GM12878 (cell line): ENCODE results near the gene AMBRA1. TPM values are rescaled to one million over a fixed set of nuclear protein-coding genes. Genes with fewer than 3 reads are reported as not detected.

Experiments used
- ATAC-seq: fragments of 200-7000 bp; cut with Tn5 transposase; 3 replicates; pipeline ENCODE4 v1.9.1; 2020; ENCODE audit warnings: mild to moderate bottlenecking, moderate library complexity
- BruUV-seq: library from RNA; stranded (reverse); fragments of 400-500 nt; replicated peaks from 2 replicates; lab custom pipeline; 2021; lab: Mats Ljungman, UMichigan
- CTCF ChIA-PET: fragments of 300-600 bp; sonication (Branson Sonifier 250); formaldehyde crosslinking; extraction: SDS; loops from one replicate; lab custom pipeline; 2021; ENCODE audit warnings: inconsistent platforms; lab: Yijun Ruan, JAX
- POLR2A ChIA-PET: fragments of 350-600 bp; formaldehyde crosslinking; extraction: SDS; loops from one replicate; lab custom pipeline; 2021; ENCODE audit warnings: inconsistent platforms; lab: Charles Lee
- RAD21 ChIA-PET: fragments of 300-600 bp; sonication (Branson Sonifier 250); formaldehyde crosslinking; loops from one replicate; lab custom pipeline; 2023; ENCODE audit warnings: antibody characterized with exemption; ENCODE audit not compliant: unreplicated experiment; lab: Charles Lee
- SMC1A ChIA-PET: fragments of 300-600 bp; sonication (Branson Sonifier 250); formaldehyde crosslinking; loops from one replicate; lab custom pipeline; 2023; ENCODE audit not compliant: unreplicated experiment, uncharacterized antibody; lab: Charles Lee
- DNase-seq: peaks from one replicate; pipeline ENCODE4 v3.0.0-alpha.2; 2011; ENCODE audit warnings: low read depth, low spot score
- FAIRE-seq: peaks from 3 replicates; lab custom pipeline; 2011; peaks lifted over from hg19 to GRCh38; lab: Jason Lieb, UNC
- H2AFZ ChIP-seq: 2 replicates; pipeline ENCODE4 v1.6.0; 2011; ENCODE audit warnings: low read depth, low read length, control low read depth; ENCODE audit not compliant: control insufficient read depth
- H3K27ac ChIP-seq: 2 replicates; pipeline ENCODE4 v1.5.1; 2011; ENCODE audit warnings: control low read depth; ENCODE audit not compliant: control insufficient read depth, insufficient read depth
- H3K27me3 ChIP-seq, 2 experiments: replicated peaks in 1 of 2; 2 replicates each; pipeline versions ENCODE4 v1.6.0 to v1.6.1; 2011; ENCODE audit warnings: low read length in 1 of 2; ENCODE audit not compliant: control insufficient read depth in 2 of 2, insufficient read depth in 2 of 2
- H3K36me3 ChIP-seq, 2 experiments: 2 replicates each; pipeline ENCODE4 v1.5.1; 2011; ENCODE audit warnings: low read length in 1 of 2; ENCODE audit not compliant: control insufficient read depth in 2 of 2, insufficient read depth in 2 of 2
- H3K4me1 ChIP-seq: 2 replicates; pipeline ENCODE4 v1.6.1; 2011; ENCODE audit warnings: mild to moderate bottlenecking, low read length, moderate library complexity, mixed read lengths; ENCODE audit not compliant: control insufficient read depth, insufficient read depth
- H3K4me2 ChIP-seq: 2 replicates; pipeline ENCODE4 v1.6.0; 2011; ENCODE audit warnings: control low read depth; ENCODE audit not compliant: control insufficient read depth, insufficient read depth
- H3K4me3 ChIP-seq: fragments of 200-600 bp; sonication (generic); 2 replicates; pipeline ENCODE4 v1.5.1; 2016
- H3K79me2 ChIP-seq: 2 replicates; pipeline ENCODE4 v1.6.0; 2011; ENCODE audit warnings: low read length; ENCODE audit not compliant: control insufficient read depth, insufficient read depth
- H3K9ac ChIP-seq: 2 replicates; pipeline ENCODE4 v1.8.0; 2011; ENCODE audit warnings: low read length, control low read depth, mixed read lengths; ENCODE audit not compliant: control insufficient read depth, insufficient read depth
- H3K9me3 ChIP-seq: replicated peaks from 3 replicates; pipeline ENCODE4 v1.5.1; 2011; ENCODE audit warnings: mild to moderate bottlenecking, low read length; ENCODE audit not compliant: control insufficient read depth, insufficient read depth
- H4K20me1 ChIP-seq: 2 replicates; pipeline ENCODE4 v1.6.0; 2011; ENCODE audit not compliant: control insufficient read depth, insufficient read depth
- BHLHE40 ChIP-seq, 2 experiments: fragments of 450-650 bp in 1 of 2; IDR thresholded peaks; 2 replicates each; pipeline ENCODE4 v1.6.1; 2011 to 2017; ENCODE audit warnings: low read depth in 2 of 2, borderline replicate concordance in 1 of 2, improper control_type of control experiment in 1 of 2, low read length in 1 of 2, mild to moderate bottlenecking in 1 of 2
- PML ChIP-seq: IDR thresholded peaks from 2 replicates; pipeline ENCODE4 v1.6.1; 2012; ENCODE audit warnings: low read length, inconsistent platforms
- POLR2AphosphoS5 ChIP-seq: IDR thresholded peaks from 2 replicates; pipeline ENCODE4 v1.6.1; 2011; ENCODE audit warnings: mild to moderate bottlenecking, low read length, inconsistent platforms
- ZNF384 ChIP-seq: IDR thresholded peaks from 2 replicates; pipeline ENCODE4 v1.6.1; 2012; ENCODE audit warnings: low read depth, mild to moderate bottlenecking, low read length, improper control_type of control experiment, borderline replicate concordance
- whole genome bisulfite sequencing: methylation state at CpG from one replicate; pipeline ENCODE4 v1.1.6; 2016; ENCODE audit warnings: low lambda C conversion rate; ENCODE audit not compliant: insufficient replicate concordance, insufficient coverage; ENCODE audit errors: missing lambda C conversion rate; 5-methylcytosine and 5-hydroxymethylcytosine counted together
- in situ Hi-C: fragments of 300-500 bp; cut with MboI; formaldehyde crosslinking; loops from 9 replicates; pipeline ENCODE4 v1.14.3; 2018; ENCODE audit warnings: mixed read lengths
- intact Hi-C: fragments of 100-400 bp; cut with micrococcal nuclease; formaldehyde crosslinking; loops from one replicate; pipeline ENCODE4 v1.14.2; 2022; ENCODE audit not compliant: unreplicated experiment
- polyA plus RNA-seq, 11 experiments: library from polyadenylated mRNA; depleted of rRNA in 4 of 11; unstranded in 6 of 11; stranded (reverse) in 5 of 11; fragments of >200 nt; fragmentation: Nextera tagmentation in 4 of 11; fragmentation: Illumina TruSeq in 1 of 11; extraction: Ambion mirVana in 4 of 11; extraction: Trizol in 1 of 11; gene quantifications; 1 replicate in 1 of 11; 2 replicates in 10 of 11; pipeline versions ENCODE4 v1.2.1 to v1.2.3, GENCODE V29; 2011 to 2016; ENCODE audit warnings: inconsistent platforms in 2 of 11, missing spikeins in 2 of 11, low read depth in 1 of 11
- total RNA-seq, 4 experiments: library from RNA; depleted of rRNA in 3 of 4; stranded (reverse); fragments of >200 nt in 3 of 4; fragmentation: Illumina TruSeq in 1 of 4; extraction: Trizol in 1 of 4; gene quantifications; 2 replicates each; pipeline versions ENCODE4 v1.2.1 to v1.2.3, GENCODE V29; 2013 to 2021
- TF ChIP-seq, protein P1 (sequence below): fragments of 450-650 bp; IDR thresholded peaks from 2 replicates; pipeline ENCODE4 v1.6.1; 2016; ENCODE audit warnings: mild to moderate bottlenecking, moderate library complexity, borderline replicate concordance
- TF ChIP-seq, protein P2 (sequence below): fragments of 450-650 bp; IDR thresholded peaks from 2 replicates; pipeline ENCODE4 v1.6.1; 2018; ENCODE audit warnings: borderline replicate concordance, mild to moderate bottlenecking; ENCODE audit not compliant: partially characterized antibody
- TF ChIP-seq, protein P3 (sequence below): fragments of 450-650 bp; IDR thresholded peaks from 2 replicates; pipeline ENCODE4 v1.6.1; 2014; ENCODE audit warnings: mild to moderate bottlenecking

AMBRA1 gene
- total and polyA plus RNA-seq, 10 of the 15 experiments (the other 5 are each of a cell fraction or from before 2014, with no cell fraction given) = 0.57 to 34.3 (median 13.7) TPM

DNA sequence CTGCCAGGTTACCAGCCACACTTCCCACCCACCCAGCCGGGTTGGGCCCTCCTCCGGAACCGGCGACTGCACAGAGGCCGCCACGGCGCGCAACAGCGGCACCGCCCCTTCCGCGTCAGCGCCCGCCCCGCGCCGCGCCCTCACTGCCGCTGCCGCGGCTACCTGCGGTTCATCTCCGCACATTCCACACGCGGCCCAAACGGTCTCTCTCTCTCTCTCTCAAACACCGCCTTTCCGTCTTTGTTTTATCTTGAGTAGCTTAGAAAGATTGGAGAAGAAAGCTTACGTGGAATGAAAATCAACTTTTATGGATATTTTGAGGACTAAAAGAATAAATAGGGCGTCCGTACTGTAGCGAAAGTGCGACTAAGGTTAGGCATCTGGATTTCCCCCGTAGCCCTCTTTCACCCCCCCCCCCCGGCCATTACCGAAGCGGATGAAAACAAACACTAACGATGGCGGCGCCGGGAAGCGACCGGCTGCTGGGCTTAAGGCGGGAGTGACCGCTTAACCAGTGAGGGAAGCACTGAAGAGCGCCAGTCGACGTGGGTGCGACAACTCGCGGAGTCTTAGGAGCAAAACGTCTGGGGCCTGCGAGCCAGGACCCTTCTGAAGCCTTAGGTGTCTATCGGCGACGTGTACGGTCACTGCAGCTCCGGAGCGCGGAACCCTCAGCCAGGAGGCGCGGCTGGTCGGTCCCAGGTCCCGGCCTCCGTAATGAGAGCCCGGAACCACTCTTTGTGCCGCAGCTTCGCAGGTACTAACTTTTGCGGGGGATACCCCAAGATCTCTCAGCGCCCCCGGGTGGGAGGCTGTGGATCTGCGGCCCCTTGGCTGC, 23.5 kb upstream of the AMBRA1 start, which contains the start of the genes ATG13 and HARBI1 (continued):
- TF ChIP-seq, protein P1, sequence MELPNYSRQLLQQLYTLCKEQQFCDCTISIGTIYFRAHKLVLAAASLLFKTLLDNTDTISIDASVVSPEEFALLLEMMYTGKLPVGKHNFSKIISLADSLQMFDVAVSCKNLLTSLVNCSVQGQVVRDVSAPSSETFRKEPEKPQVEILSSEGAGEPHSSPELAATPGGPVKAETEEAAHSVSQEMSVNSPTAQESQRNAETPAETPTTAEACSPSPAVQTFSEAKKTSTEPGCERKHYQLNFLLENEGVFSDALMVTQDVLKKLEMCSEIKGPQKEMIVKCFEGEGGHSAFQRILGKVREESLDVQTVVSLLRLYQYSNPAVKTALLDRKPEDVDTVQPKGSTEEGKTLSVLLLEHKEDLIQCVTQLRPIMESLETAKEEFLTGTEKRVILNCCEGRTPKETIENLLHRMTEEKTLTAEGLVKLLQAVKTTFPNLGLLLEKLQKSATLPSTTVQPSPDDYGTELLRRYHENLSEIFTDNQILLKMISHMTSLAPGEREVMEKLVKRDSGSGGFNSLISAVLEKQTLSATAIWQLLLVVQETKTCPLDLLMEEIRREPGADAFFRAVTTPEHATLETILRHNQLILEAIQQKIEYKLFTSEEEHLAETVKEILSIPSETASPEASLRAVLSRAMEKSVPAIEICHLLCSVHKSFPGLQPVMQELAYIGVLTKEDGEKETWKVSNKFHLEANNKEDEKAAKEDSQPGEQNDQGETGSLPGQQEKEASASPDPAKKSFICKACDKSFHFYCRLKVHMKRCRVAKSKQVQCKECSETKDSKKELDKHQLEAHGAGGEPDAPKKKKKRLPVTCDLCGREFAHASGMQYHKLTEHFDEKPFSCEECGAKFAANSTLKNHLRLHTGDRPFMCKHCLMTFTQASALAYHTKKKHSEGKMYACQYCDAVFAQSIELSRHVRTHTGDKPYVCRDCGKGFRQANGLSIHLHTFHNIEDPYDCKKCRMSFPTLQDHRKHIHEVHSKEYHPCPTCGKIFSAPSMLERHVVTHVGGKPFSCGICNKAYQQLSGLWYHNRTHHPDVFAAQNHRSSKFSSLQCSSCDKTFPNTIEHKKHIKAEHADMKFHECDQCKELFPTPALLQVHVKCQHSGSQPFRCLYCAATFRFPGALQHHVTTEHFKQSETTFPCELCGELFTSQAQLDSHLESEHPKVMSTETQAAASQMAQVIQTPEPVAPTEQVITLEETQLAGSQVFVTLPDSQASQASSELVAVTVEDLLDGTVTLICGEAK = peak; percentile 88

DNA sequence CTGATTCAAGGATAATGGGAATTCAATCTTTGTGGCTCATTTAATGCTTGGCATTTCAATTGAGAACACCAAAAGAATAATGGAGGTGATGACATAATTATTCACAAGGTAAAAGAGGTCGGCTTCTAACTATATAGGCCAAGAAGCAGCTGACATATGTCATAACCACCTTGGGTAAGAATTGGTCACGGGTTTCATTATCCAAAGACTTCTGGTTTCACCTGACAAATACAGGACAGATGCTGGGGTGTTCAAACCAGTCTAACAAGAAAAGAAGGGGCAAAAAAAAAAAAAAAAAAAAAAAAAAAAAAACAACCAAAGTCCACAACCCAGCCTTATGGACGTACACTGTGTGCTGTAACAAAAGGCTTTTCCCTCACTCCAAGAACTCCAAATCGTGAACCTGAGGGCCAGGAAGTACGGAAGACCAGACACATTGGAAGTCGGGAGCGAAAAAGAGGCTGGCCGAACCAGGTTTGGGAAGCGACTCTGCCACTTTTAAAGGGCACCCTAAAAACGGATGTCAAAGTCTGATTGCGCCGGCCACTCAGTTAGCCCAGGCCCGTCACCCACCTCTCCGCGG, 22.8 kb upstream of the AMBRA1 start:
- CTCF ChIA-PET = interaction anchor here (0.9 to 4.5 kb wide), 16 partner anchors 14 to 256 kb away, joined by 3 to 31 read pairs (median 8); partner anchors contain the start of gene AMBRA1
- no peaks in the 10 kb centered on the region for H3K9me3 ChIP-seq
- H3K4me1 ChIP-seq = peaks cover 7% of the 10 kb centered on the region; the same call in 1 of the 2 replicates
- peak overlapping the region; percentile 82 for H3K4me3 ChIP-seq
- SMC1A ChIA-PET = interaction anchor here (0.6 to 5.9 kb wide), 7 partner anchors 9 to 228 kb away, joined by 3 to 34 read pairs (median 5); no protein-coding TSS in a partner anchor
- peak overlapping the region; percentile 99 for H3K9ac ChIP-seq
- BruUV-seq = TSS peak; percentile 90
- DNase-seq (no peak), FAIRE-seq (no peak), ATAC-seq (peak; percentile 33)
- intact Hi-C loops (loop anchor here (2.0 kb wide), 2 partner anchors 62 to 228 kb away; no protein-coding TSS in a partner anchor), in situ Hi-C loops (no loop called here)
- peak overlapping the region; percentile 89 for H2AFZ ChIP-seq
- no peaks in the 10 kb centered on the region for H3K27me3 ChIP-seq
- 3% methylated on average over 15 of the region's 15 CpGs for WGBS
- peak overlapping the region; percentile 99 for H3K27ac ChIP-seq
- POLR2A ChIA-PET = interaction anchor here (0.6 to 2.9 kb wide), 7 partner anchors 13 to 333 kb away, joined by 3 to 11 read pairs (median 4); partner anchors contain the start of gene AMBRA1
- peaks cover 23% of the 10 kb centered on the region for H3K79me2 ChIP-seq
- H3K36me3 ChIP-seq = no peaks in the 10 kb centered on the region
- RAD21 ChIA-PET = interaction anchor here (0.8 to 2.9 kb wide), 8 partner anchors 23 to 204 kb away, joined by 3 to 20 read pairs (median 8); partner anchors contain the start of gene AMBRA1
- H3K4me2 ChIP-seq = peak overlapping the region; percentile 77
- H4K20me1 ChIP-seq = no peaks in the 10 kb centered on the region
- peak; percentile 82 for TF ChIP-seq PML
- TF ChIP-seq, protein P2, sequence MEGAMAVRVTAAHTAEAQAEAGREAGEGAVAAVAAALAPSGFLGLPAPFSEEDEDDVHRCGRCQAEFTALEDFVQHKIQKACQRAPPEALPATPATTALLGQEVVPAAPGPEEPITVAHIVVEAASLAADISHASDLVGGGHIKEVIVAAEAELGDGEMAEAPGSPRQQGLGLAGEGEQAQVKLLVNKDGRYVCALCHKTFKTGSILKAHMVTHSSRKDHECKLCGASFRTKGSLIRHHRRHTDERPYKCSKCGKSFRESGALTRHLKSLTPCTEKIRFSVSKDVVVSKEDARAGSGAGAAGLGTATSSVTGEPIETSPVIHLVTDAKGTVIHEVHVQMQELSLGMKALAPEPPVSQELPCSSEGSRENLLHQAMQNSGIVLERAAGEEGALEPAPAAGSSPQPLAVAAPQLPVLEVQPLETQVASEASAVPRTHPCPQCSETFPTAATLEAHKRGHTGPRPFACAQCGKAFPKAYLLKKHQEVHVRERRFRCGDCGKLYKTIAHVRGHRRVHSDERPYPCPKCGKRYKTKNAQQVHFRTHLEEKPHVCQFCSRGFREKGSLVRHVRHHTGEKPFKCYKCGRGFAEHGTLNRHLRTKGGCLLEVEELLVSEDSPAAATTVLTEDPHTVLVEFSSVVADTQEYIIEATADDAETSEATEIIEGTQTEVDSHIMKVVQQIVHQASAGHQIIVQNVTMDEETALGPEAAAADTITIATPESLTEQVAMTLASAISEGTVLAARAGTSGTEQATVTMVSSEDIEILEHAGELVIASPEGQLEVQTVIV = no peak
- TF ChIP-seq, protein P3, sequence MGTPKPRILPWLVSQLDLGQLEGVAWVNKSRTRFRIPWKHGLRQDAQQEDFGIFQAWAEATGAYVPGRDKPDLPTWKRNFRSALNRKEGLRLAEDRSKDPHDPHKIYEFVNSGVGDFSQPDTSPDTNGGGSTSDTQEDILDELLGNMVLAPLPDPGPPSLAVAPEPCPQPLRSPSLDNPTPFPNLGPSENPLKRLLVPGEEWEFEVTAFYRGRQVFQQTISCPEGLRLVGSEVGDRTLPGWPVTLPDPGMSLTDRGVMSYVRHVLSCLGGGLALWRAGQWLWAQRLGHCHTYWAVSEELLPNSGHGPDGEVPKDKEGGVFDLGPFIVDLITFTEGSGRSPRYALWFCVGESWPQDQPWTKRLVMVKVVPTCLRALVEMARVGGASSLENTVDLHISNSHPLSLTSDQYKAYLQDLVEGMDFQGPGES = no peak
- TF ChIP-seq BHLHE40 (IDR thresholded peaks at IDR 0.05; ENCODE audit: borderline replicate concordance in 1 of 2, low read depth in 2 of 2, low read length in 1 of 2) = no peak
- peak; percentile 53; the same call in 1 of the 2 replicates for TF ChIP-seq ZNF384
- TF ChIP-seq POLR2AphosphoS5 = 0 out of 2 replicates have a peak, but pooled peaks have one; percentile 75
